ENCODE measurements around the gene SRRM2. TPM values are rescaled to one million over a fixed set of nuclear protein-coding genes. Genes with fewer than 3 reads are reported as not detected.

SRRM2 gene
- total RNA-seq, 1 experiment from 2014 or later: 617 TPM

DNA sequence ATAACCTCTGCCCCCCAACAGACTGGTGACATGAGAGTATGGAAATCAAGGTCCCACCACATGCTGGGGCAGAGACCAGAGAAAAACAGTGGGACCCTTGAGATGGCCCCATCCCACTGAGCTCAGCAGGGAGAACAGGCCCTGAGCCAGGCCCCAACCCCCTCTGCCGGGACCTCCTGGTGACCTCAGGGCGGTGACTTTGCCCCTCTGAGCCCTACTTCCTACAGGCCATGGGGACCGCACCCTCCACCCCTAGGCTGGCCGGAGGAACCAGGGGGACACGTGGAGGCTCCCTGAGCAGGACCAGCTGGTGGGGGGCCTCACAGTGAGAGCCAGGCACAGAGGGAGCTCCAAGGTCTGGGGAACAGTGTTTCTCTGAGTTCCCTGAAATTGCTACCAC lies 13.8 kb upstream of the SRRM2 start:
- no peak overlapping the region for H3K4me3 ChIP-seq (ENCODE audit: low read depth in 2 of 2, low read length in 2 of 2)
- DNase-seq (ENCODE audit: low read depth, low spot score): no peak
- H3K36me3 ChIP-seq (ENCODE audit: control insufficient read depth, insufficient read depth, low read length): no peaks in the 10 kb centered on the region
- POLR2A ChIA-PET: interaction anchor here (0.5 kb wide), 1 partner anchor 45 kb away, joined by 3 read pairs; no protein-coding TSS in a partner anchor
- H3K9me3 ChIP-seq (ENCODE audit: control insufficient read depth, insufficient read depth, low read depth, low read length): no peaks in the 10 kb centered on the region
- no TSS peak for BruUV-seq (replicated peaks)
- CTCF ChIA-PET: no interaction called here
- H3K27me3 ChIP-seq (ENCODE audit: control insufficient read depth, insufficient read depth, low read length): no peaks in the 10 kb centered on the region
- H3K4me1 ChIP-seq (ENCODE audit: control insufficient read depth, insufficient read depth, low read length): peaks cover 6% of the 10 kb centered on the region
- no peak for TF ChIP-seq SIN3A (IDR thresholded peaks at IDR 0.05; ENCODE audit: borderline replicate concordance, insufficient read depth, low read depth, low read length)
- TF ChIP-seq POLR2AphosphoS5 (IDR thresholded peaks at IDR 0.05; ENCODE audit: low read depth, low read length): no peak
- TF ChIP-seq, protein P1, sequence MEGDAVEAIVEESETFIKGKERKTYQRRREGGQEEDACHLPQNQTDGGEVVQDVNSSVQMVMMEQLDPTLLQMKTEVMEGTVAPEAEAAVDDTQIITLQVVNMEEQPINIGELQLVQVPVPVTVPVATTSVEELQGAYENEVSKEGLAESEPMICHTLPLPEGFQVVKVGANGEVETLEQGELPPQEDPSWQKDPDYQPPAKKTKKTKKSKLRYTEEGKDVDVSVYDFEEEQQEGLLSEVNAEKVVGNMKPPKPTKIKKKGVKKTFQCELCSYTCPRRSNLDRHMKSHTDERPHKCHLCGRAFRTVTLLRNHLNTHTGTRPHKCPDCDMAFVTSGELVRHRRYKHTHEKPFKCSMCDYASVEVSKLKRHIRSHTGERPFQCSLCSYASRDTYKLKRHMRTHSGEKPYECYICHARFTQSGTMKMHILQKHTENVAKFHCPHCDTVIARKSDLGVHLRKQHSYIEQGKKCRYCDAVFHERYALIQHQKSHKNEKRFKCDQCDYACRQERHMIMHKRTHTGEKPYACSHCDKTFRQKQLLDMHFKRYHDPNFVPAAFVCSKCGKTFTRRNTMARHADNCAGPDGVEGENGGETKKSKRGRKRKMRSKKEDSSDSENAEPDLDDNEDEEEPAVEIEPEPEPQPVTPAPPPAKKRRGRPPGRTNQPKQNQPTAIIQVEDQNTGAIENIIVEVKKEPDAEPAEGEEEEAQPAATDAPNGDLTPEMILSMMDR (IDR thresholded peaks at IDR 0.05): no peak
- TF ChIP-seq TCF7L2 (IDR thresholded peaks at IDR 0.05; ENCODE audit: low read depth, low read length): no peak
- no peak for TF ChIP-seq REST (IDR thresholded peaks at IDR 0.05; ENCODE audit: insufficient read depth in 1 of 2, low read depth in 2 of 2, low read length in 1 of 2)
- peak; percentile 2; the same call in 1 of the 2 replicates for ATAC-seq
- intact Hi-C loops (cut with micrococcal nuclease; ENCODE audit: unreplicated experiment): no loop called here
- peak overlapping the region; percentile 48; the same call in 1 of the 2 replicates for H3K27ac ChIP-seq (ENCODE audit: low read length)
- in situ Hi-C loops (cut with HindIII; ENCODE audit: low pct_unique_long_range_greater_than_20kb, low sequenced_read_pairs): no loop called here

GRCh38 chr16:2739625-2740430 lies 12.6 kb upstream of the SRRM2 start:
- Histone ChIP-seq H3K9me3 (ENCODE audit: control insufficient read depth, insufficient read depth, low read depth, low read length) (no peaks in the 10 kb centered on the region), H3K27me3 (ENCODE audit: control insufficient read depth, insufficient read depth, low read length) (no peaks in the 10 kb centered on the region), H3K4me3 (ENCODE audit: low read depth in 2 of 2, low read length in 2 of 2) (no peak overlapping the region), H3K27ac (ENCODE audit: low read length) (no peak overlapping the region), H3K4me1 (ENCODE audit: control insufficient read depth, insufficient read depth, low read length) (peaks cover 6% of the 10 kb centered on the region), H3K36me3 (ENCODE audit: control insufficient read depth, insufficient read depth, low read length) (no peaks in the 10 kb centered on the region)
- no TSS peak for BruUV-seq (replicated peaks)
- intact Hi-C loops (cut with micrococcal nuclease; ENCODE audit: unreplicated experiment): no loop called here
- ChIA-PET POLR2A (no interaction called here), CTCF (no interaction called here)
- in situ Hi-C loops (cut with HindIII; ENCODE audit: low pct_unique_long_range_greater_than_20kb, low sequenced_read_pairs): no loop called here
- no peak for TF ChIP-seq SIN3A (IDR thresholded peaks at IDR 0.05; ENCODE audit: borderline replicate concordance, insufficient read depth, low read depth, low read length)
- TF ChIP-seq, protein P1 (IDR thresholded peaks at IDR 0.05): no peak
- ATAC-seq (peak; percentile 31; the same call in 1 of the 2 replicates), DNase-seq (ENCODE audit: low read depth, low spot score) (no peak)

Data from Panc1 (cell line).